ENCODE results near the gene GP1BB.

Gene GP1BB

GRCh38 chr22:19767427-19768341, 44.3 kb downstream of the GP1BB start:
- FAIRE-seq = no peak

GRCh38 chr22:19769393-19769715, 46.0 kb downstream of the GP1BB start:
- FAIRE-seq = no peak

- FAIRE-seq = no peak
These were observed 47.2 kb downstream of the GP1BB start for GRCh38 chr22:19770349-19771220.

GRCh38 chr22:19772422-19772672, 49.0 kb downstream of the GP1BB start:
- FAIRE-seq = no peak

GRCh38 chr22:19772673-19773469, 49.5 kb downstream of the GP1BB start:
- FAIRE-seq = no peak

GRCh38 chr22:19773470-19774040, 50.2 kb downstream of the GP1BB start:
- FAIRE-seq = no peak

Measured in TTC549 (cell line).